Ramos (cell line): ENCODE data around the gene CYTH2.
"Not testable (repeated sequence)": the region's sequence is repeated elsewhere in the genome, so short reads cannot be mapped to it uniquely, and the experiment has no call there.

ENCODE experiments used
- in situ Hi-C: fragments of 300-500 bp; cut with MboI; formaldehyde crosslinking; loops from one replicate; pipeline ENCODE4 v1.14.3; 2022; ENCODE audit warnings: low sequenced_read_pairs; ENCODE audit not compliant: unreplicated experiment

CYTH2 gene

GRCh38 chr19:48476176-48476575, 7.0 kb downstream of the CYTH2 start:
- in situ Hi-C loops = no loop called here

GRCh38 chr19:48477067-48477685, 8.0 kb downstream of the CYTH2 start:
- in situ Hi-C loops = no loop called here

GRCh38 chr19:48477698-48478338, 8.6 kb downstream of the CYTH2 start:
- in situ Hi-C loops = no loop called here

GRCh38 chr19:48478339-48479256, 9.4 kb downstream of the CYTH2 start:
- in situ Hi-C loops = no loop called here

- in situ Hi-C loops = no loop called here
Measured at GRCh38 chr19:48479686-48480085, 10.5 kb downstream of the CYTH2 start.

GRCh38 chr19:48480183-48480557, 11.0 kb downstream of the CYTH2 start:
- in situ Hi-C loops = no loop called here

GRCh38 chr19:48480558-48481500, 11.7 kb downstream of the CYTH2 start:
- in situ Hi-C loops = no loop called here

- in situ Hi-C loops = no loop called here
Measured at GRCh38 chr19:48481846-48482639, 12.9 kb downstream of the CYTH2 start.

GRCh38 chr19:48483301-48483700, 14.1 kb downstream of the CYTH2 start:
- in situ Hi-C loops = no loop called here

- in situ Hi-C loops = no loop called here
Measured at GRCh38 chr19:48484247-48484893, 15.2 kb downstream of the CYTH2 start.

- in situ Hi-C loops = no loop called here
Measured at GRCh38 chr19:48484931-48485612, 15.9 kb downstream of the CYTH2 start.

- in situ Hi-C loops = not testable (repeated sequence)
Measured at GRCh38 chr19:48486706-48487105, 17.5 kb downstream of the CYTH2 start.

- in situ Hi-C loops = no loop called here
Measured at GRCh38 chr19:48487544-48487943, 18.4 kb downstream of the CYTH2 start.

GRCh38 chr19:48487948-48488347, 18.8 kb downstream of the CYTH2 start:
- in situ Hi-C loops = no loop called here

GRCh38 chr19:48488478-48488877, 19.3 kb downstream of the CYTH2 start:
- in situ Hi-C loops = not testable (repeated sequence)

- in situ Hi-C loops = no loop called here
Measured at GRCh38 chr19:48489608-48490216, 20.5 kb downstream of the CYTH2 start.

GRCh38 chr19:48490981-48491792, 22.0 kb downstream of the CYTH2 start:
- in situ Hi-C loops = no loop called here
